ENCODE measurements around the gene SOX5.
"Not testable (repeated sequence)": the region's sequence is repeated elsewhere in the genome, so short reads cannot be mapped to it uniquely, and the experiment has no call there.

The SOX5 gene

GRCh38 chr12:23721268-23721667 lies 228.2 kb downstream of the SOX5 start:
- no peak overlapping the region for H3K4me3 ChIP-seq (ENCODE audit: low read depth, low read length)
- DNase-seq (ENCODE audit: low read depth) = no peak
- TF ChIP-seq MYC (IDR thresholded peaks at IDR 0.05; ENCODE audit: low read depth, low read length) = no peak
- no peak for TF ChIP-seq CTCF (IDR thresholded peaks at IDR 0.05; ENCODE audit: low read depth, low read length)
- TF ChIP-seq POLR2A (IDR thresholded peaks at IDR 0.05; ENCODE audit: extremely low read depth, insufficient read length) = no peak
- no peak for TF ChIP-seq MAX (IDR thresholded peaks at IDR 0.05; ENCODE audit: low read depth, low read length)

- no peak for DNase-seq (ENCODE audit: low read depth)
- H3K4me3 ChIP-seq (ENCODE audit: low read depth, low read length) = no peak overlapping the region
- TF ChIP-seq CTCF (IDR thresholded peaks at IDR 0.05; ENCODE audit: low read depth, low read length) = no peak
- TF ChIP-seq MAX (IDR thresholded peaks at IDR 0.05; ENCODE audit: low read depth, low read length) = no peak
- no peak for TF ChIP-seq POLR2A (IDR thresholded peaks at IDR 0.05; ENCODE audit: extremely low read depth, insufficient read length)
- TF ChIP-seq MYC (IDR thresholded peaks at IDR 0.05; ENCODE audit: low read depth, low read length) = no peak
Observed at GRCh38 chr12:23719493-23719892, 230.0 kb downstream of the SOX5 start.

GRCh38 chr12:23710361-23710760 lies 239.1 kb downstream of the SOX5 start:
- DNase-seq (ENCODE audit: low read depth); H3K4me3 ChIP-seq (ENCODE audit: low read depth, low read length): not testable (repeated sequence)

GRCh38 chr12:23708185-23708837 lies 241.2 kb downstream of the SOX5 start:
- TF ChIP-seq POLR2A (IDR thresholded peaks at IDR 0.05; ENCODE audit: extremely low read depth, insufficient read length) (no peak), MYC (IDR thresholded peaks at IDR 0.05; ENCODE audit: low read depth, low read length) (no peak), MAX (IDR thresholded peaks at IDR 0.05; ENCODE audit: low read depth, low read length) (no peak), CTCF (IDR thresholded peaks at IDR 0.05; ENCODE audit: low read depth, low read length) (no peak)
- DNase-seq (ENCODE audit: low read depth) = no peak
- no peak overlapping the region for H3K4me3 ChIP-seq (ENCODE audit: low read depth, low read length)

GRCh38 chr12:23707270-23707669 lies 242.2 kb downstream of the SOX5 start:
- H3K4me3 ChIP-seq (ENCODE audit: low read depth, low read length) = no peak overlapping the region
- no peak for DNase-seq (ENCODE audit: low read depth)
- TF ChIP-seq MAX (IDR thresholded peaks at IDR 0.05; ENCODE audit: low read depth, low read length) (no peak), POLR2A (IDR thresholded peaks at IDR 0.05; ENCODE audit: extremely low read depth, insufficient read length) (no peak), CTCF (IDR thresholded peaks at IDR 0.05; ENCODE audit: low read depth, low read length) (no peak), MYC (IDR thresholded peaks at IDR 0.05; ENCODE audit: low read depth, low read length) (no peak)

GRCh38 chr12:23704992-23705943 lies 244.2 kb downstream of the SOX5 start:
- TF ChIP-seq POLR2A (IDR thresholded peaks at IDR 0.05; ENCODE audit: extremely low read depth, insufficient read length) (no peak), MAX (IDR thresholded peaks at IDR 0.05; ENCODE audit: low read depth, low read length) (no peak), CTCF (IDR thresholded peaks at IDR 0.05; ENCODE audit: low read depth, low read length) (no peak), MYC (IDR thresholded peaks at IDR 0.05; ENCODE audit: low read depth, low read length) (no peak)
- DNase-seq (ENCODE audit: low read depth) = no peak
- H3K4me3 ChIP-seq (ENCODE audit: low read depth, low read length) = no peak overlapping the region

All from NB4 (cell line).